Body of pancreas (tissue), 4 donors: ENCODE results near the gene GBGT1. TPM values are rescaled to one million over a fixed set of nuclear protein-coding genes. Genes with fewer than 3 reads are reported as not detected.

Experiments
- ATAC-seq: fragments of 150-250 bp; one replicate; pipeline ENCODE4 v1.9.1; 2016
- DNase-seq, 4 donors: peaks; one replicate each; pipeline ENCODE4 v3.0.0-alpha.2; 2019
- H3K27ac ChIP-seq, 4 donors: fragments of 200-600 bp; sonication (generic); 1 replicate in 3 of 4; 2 replicates in 1 of 4; pipeline versions ENCODE4 v1.5.1 to v1.6.1; 2016 to 2019; ENCODE audit warnings: mild to moderate bottlenecking in 1 of 4, mixed read lengths in 1 of 4, moderate library complexity in 1 of 4
- H3K27me3 ChIP-seq, 2 donors: fragments of 200-600 bp; sonication (generic); one replicate each; pipeline ENCODE4 v1.6.0; 2016; ENCODE audit warnings: mild to moderate bottlenecking in 1 of 2
- H3K36me3 ChIP-seq, 2 donors: fragments of 200-600 bp; sonication (generic); replicated peaks in 1 of 2; 2 replicates each; pipeline ENCODE4 v1.5.1; 2016; ENCODE audit warnings: low read depth in 2 of 2; ENCODE audit not compliant: insufficient read depth in 1 of 2
- H3K4me1 ChIP-seq: fragments of 200-600 bp; sonication (generic); one replicate; pipeline ENCODE4 v1.6.0; 2016
- H3K4me3 ChIP-seq, 2 donors: fragments of 200-600 bp; sonication (generic); 1 replicate in 1 of 2; 2 replicates in 1 of 2; pipeline ENCODE4 v1.5.1; 2016 to 2019
- H3K9me3 ChIP-seq, 3 donors: fragments of 200-600 bp; sonication (generic); 1 replicate in 2 of 3; 2 replicates in 1 of 3; pipeline ENCODE4 v1.5.1; 2016
- CTCF ChIP-seq, 7 experiments: fragments of 450-650 bp in 4 of 7; fragments of 200-600 bp in 3 of 7; sonication (generic) in 3 of 7; IDR thresholded peaks; one replicate each; pipeline ENCODE4 v1.5.1; 2016 to 2019; ENCODE audit warnings: antibody characterized with exemption in 7 of 7
- POLR2A ChIP-seq, 3 donors: fragments of 450-650 bp; IDR thresholded peaks; one replicate each; pipeline ENCODE4 v1.6.1; 2016; ENCODE audit warnings: antibody characterized with exemption in 3 of 3, mild to moderate bottlenecking in 2 of 3
- WGBS, 2 donors: methylation state at CpG; one replicate each; pipeline ENCODE4 v1.1.5; 2017; 5-methylcytosine and 5-hydroxymethylcytosine counted together
- intact Hi-C: fragments of 100-400 bp; cut with DNase I; formaldehyde crosslinking; loops from one replicate; pipeline ENCODE4 v1.15.1; 2023
- total RNA-seq, 2 donors: library from RNA; depleted of rRNA; stranded (reverse); fragments of >200 nt; gene quantifications; one replicate each; pipeline ENCODE4 v1.1.0, GENCODE V29; 2016

Gene GBGT1
- total RNA-seq, 2 donors from 2014 or later, result 5.4 to 9.2 TPM

GRCh38 chr9:133108794-133109641 is 54.7 kb downstream of the GBGT1 start:
- intact Hi-C loops, result no loop called here
- DNase-seq (peak in 1 of 4 donors; percentile 11), ATAC-seq (no peak)
- peaks cover 18% of the 10 kb centered on the region for H3K4me1 ChIP-seq
- TF ChIP-seq POLR2A (IDR thresholded peaks at IDR 0.05), result no peak
- TF ChIP-seq CTCF (IDR thresholded peaks at IDR 0.05), result no peak
- no peak overlapping the region for H3K4me3 ChIP-seq
- no peaks in the 10 kb centered on the region for H3K9me3 ChIP-seq
- H3K36me3 ChIP-seq, result peaks cover 19 to 28% of the 10 kb centered on the region in 2 donors
- WGBS, 2 donors, result 90 to 97% methylated on average over 11 to 15 of the region's 19 CpGs
- H3K27ac ChIP-seq, result no peak overlapping the region
- H3K27me3 ChIP-seq, result no peaks in the 10 kb centered on the region

GRCh38 chr9:133107961-133108793 is 55.5 kb downstream of the GBGT1 start:
- H3K9me3 ChIP-seq, result no peaks in the 10 kb centered on the region
- no peak overlapping the region for H3K4me3 ChIP-seq
- 87 to 97% methylated on average over 11 to 18 of the region's 18 CpGs for WGBS, 2 donors
- DNase-seq (no peak), ATAC-seq (no peak)
- peaks cover 19 to 30% of the 10 kb centered on the region in 2 donors for H3K36me3 ChIP-seq
- H3K27me3 ChIP-seq, result no peaks in the 10 kb centered on the region
- no peak overlapping the region for H3K27ac ChIP-seq
- intact Hi-C loops, result no loop called here
- TF ChIP-seq CTCF (IDR thresholded peaks at IDR 0.05), result no peak
- no peak for TF ChIP-seq POLR2A (IDR thresholded peaks at IDR 0.05)
- H3K4me1 ChIP-seq, result peaks cover 13% of the 10 kb centered on the region

- Histone ChIP-seq H3K36me3 (peaks cover 22 to 32% of the 10 kb centered on the region in 2 donors), H3K27ac (no peak overlapping the region), H3K9me3 (no peaks in the 10 kb centered on the region), H3K4me1 (peaks cover 4% of the 10 kb centered on the region), H3K4me3 (no peak overlapping the region), H3K27me3 (no peaks in the 10 kb centered on the region)
- DNase-seq (peak in 1 of 4 donors; percentile 2), ATAC-seq (no peak)
- WGBS, 2 donors, result 87% methylated on average over 13 of the region's 13 CpGs; no CpG with 5 or more reads in 1 of the 2 donors
- intact Hi-C loops, result no loop called here
- TF ChIP-seq POLR2A (IDR thresholded peaks at IDR 0.05) (no peak), CTCF (IDR thresholded peaks at IDR 0.05) (no peak)
Observed at GRCh38 chr9:133107245-133107722, 56.4 kb downstream of the GBGT1 start.

GRCh38 chr9:133106511-133107244 is 57.0 kb downstream of the GBGT1 start:
- intact Hi-C loops, result no loop called here
- Histone ChIP-seq H3K4me3 (no peak overlapping the region), H3K9me3 (no peaks in the 10 kb centered on the region), H3K27me3 (no peaks in the 10 kb centered on the region), H3K27ac (no peak overlapping the region), H3K4me1 (peaks cover 4% of the 10 kb centered on the region), H3K36me3 (peaks cover 28 to 36% of the 10 kb centered on the region in 2 donors)
- ATAC-seq, result no peak
- DNase-seq, result peak in 1 of 4 donors; percentile 5
- 92 to 93% methylated on average over 17 of the region's 17 CpGs for WGBS, 2 donors
- no peak for TF ChIP-seq POLR2A (IDR thresholded peaks at IDR 0.05)
- no peak for TF ChIP-seq CTCF (IDR thresholded peaks at IDR 0.05)
